OCI-M1 (cell line): Measurements from ENCODE around the gene MESP1.
"Not testable (repeated sequence)": the region's sequence is repeated elsewhere in the genome, so short reads cannot be mapped to it uniquely, and the experiment has no call there.

Experiments
- DNase-seq: peaks from one replicate; lab custom pipeline; 2025; lab: John Stamatoyannopoulos, UW

Gene MESP1, protein sequence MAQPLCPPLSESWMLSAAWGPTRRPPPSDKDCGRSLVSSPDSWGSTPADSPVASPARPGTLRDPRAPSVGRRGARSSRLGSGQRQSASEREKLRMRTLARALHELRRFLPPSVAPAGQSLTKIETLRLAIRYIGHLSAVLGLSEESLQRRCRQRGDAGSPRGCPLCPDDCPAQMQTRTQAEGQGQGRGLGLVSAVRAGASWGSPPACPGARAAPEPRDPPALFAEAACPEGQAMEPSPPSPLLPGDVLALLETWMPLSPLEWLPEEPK

DNA sequence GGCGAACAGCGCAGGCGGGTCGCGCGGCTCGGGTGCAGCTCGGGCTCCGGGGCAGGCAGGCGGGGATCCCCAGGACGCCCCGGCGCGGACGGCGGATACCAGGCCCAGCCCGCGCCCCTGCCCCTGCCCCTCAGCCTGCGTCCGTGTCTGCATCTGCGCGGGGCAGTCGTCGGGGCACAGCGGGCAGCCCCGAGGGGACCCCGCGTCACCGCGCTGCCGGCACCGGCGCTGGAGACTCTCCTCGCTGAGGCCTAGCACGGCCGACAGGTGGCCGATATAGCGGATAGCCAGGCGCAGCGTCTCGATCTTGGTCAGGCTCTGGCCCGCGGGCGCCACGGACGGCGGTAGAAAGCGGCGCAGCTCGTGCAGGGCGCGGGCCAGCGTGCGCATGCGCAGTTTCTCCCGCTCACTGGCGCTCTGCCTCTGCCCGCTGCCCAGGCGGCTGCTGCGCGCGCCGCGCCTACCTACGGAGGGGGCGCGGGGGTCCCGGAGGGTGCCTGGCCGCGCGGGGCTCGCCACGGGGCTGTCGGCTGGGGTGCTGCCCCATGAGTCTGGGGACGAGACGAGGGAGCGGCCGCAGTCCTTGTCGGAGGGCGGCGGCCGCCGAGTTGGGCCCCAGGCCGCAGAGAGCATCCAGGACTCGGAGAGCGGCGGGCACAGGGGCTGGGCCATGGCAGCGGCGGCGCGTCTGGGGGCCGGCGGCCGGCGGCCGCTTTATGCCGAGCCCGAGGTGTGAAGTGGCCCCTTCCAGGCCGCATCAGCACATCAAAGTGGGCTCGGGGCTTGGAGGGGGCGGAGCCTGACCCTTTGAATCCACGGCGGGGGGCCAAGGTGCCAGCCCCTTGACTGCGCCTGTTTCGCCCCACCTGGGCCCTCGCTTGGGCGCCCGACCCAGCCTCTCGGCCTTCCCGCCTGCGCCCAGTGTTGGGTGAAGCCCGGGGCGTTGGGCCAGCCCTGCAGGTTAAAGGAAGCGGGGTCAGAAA is at the start of gene MESP1:
Gene MESP1, minus strand, starts transcription at position 690 of the 983 bp plus-strand sequence. Its CDS starts 18 bp downstream, at position 672.
- peak; percentile 94 for DNase-seq

DNA sequence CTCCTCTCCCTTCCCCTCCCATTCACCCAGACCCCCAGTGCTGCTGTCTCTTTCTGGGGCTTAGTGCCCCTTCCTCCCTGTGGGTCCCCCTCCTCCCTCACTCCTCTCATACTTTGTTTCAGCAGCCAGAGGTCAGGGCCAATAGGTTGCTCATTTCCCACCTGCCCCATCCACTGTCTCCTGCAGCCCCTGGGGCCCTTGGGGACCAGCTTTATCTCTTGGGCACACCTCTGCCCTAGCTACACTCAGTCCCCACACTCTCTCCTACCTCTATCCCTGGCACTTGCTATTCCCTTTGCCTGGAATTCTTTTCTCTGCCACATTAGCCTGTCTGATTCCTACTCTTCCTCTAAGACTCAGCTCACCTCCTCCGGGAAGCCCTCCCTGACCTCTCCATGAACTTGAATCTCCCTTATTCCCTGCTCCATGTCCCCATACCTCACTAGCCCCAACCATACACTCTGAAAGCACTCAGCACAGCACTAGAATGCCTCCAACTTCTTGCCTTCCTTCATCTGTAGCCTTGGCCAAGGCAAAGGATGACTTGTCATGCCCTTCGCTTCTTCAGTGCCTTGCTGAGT is 49.0 kb upstream of the MESP1 start:
- DNase-seq = no peak

DNA sequence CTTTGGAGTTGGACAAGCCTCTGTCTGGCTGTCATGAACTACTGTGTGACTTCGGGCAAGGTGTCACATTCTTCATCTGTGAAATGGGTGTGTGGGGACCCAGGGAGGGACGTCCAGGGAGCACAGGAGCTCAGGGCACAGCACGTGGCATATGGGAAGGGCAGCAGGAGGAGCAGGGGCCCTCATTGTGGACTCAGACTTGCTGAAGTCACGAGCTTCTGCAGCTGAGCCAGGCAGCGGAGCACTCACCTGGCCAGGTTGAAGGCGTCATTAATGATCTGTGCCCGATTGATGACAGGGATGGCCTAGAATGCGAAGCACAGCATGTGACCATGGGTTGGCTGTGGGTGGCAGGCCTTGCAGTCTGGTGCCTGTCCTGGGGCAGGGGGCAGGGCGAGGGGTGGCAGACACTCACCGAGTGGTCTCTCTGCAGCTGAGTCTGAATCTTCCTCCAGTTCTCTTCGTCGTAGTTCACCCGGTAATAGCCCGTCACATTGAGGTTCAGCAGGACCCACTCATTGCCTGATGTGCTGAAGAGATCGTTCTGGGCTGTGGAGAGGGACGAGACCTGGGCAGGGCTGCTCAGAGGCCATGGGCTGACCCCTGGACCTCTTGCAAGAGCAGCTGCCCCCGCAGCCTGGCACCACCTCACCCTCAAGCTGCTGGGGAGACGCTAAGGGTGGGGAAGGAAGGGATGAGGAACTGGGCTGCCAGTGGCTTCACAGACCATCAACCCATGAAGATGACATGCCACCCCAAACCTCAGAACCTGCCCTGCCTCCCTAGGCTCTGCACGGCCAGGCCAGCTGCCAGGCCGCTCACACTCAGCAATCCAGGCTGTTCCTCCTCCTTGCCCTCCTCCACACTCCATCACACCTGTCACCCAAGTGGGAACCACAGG is 48.2 kb upstream of the MESP1 start:
- DNase-seq = no peak

DNA sequence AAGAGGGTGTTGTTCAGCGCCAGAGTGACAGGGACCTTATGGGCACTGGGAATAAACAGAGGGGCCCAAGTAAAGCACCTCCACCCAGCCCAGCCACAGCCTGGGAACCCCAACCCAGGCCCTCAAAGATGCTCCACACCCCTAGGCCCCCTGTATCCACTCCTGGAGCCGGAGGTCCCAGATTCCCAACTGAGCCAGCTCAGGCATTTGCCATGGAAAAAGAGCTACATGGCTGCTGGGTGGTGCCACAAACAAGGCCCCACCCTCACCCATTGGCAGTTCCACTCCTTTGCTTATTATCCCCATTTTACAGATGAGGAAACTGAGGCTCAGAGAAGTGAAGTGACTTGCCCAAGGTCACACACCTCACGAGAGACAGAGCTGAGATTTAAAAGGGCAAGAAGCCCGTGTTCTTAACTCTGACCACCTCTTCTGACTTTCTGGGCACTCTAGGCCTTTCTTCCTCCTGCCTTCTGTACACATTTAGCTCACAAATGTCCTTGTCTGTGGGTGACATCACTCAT is 46.7 kb upstream of the MESP1 start:
- no peak for DNase-seq

DNA sequence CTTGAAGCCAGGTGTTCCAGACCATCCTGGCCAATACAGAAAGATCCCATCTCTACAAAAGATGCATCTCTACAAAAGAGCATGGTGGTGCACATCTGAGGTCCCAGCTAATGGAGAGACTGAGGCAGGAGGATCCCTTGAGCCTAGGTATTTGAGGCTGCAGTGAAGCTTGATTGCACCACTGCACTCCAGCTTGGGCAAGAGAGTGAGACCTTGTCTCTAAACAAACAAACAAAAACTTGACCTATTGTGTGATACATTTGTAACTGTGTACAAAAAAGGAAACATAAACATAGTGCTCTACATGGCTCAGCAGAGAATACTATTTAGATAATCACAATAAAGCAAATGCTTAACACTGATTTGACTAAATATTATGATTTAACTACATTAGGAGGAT is 44.9 kb upstream of the MESP1 start:
- no peak for DNase-seq

DNA sequence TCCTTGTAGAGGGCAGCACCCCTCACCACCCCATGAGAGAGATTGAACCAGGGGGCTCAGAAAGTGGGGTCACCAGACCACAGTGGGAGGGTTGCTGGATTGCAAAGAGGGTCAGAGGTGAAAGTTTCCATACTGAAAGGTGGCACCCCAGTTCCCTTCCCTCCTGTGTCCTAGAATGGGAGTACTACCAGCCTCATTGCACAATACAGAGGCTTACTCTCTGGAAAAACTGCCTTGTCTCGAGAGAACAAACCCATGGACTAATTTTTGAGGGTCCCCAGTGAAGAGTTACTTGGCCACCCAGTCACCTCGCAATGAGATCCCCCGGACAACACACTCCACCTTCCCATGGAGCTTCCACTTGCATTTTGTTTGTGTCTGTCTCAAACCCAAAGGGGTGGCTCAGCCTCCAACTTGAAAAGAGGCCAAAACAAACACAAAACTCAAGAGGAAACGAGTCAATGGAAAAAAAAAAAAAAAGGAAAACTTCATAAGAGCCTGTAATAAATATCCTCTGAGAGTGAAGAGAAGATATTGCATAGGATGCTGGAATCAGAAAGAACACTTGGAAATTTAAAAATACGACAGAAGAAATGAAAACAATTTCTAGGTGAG is 43.7 kb upstream of the MESP1 start:
- no peak for DNase-seq

DNA sequence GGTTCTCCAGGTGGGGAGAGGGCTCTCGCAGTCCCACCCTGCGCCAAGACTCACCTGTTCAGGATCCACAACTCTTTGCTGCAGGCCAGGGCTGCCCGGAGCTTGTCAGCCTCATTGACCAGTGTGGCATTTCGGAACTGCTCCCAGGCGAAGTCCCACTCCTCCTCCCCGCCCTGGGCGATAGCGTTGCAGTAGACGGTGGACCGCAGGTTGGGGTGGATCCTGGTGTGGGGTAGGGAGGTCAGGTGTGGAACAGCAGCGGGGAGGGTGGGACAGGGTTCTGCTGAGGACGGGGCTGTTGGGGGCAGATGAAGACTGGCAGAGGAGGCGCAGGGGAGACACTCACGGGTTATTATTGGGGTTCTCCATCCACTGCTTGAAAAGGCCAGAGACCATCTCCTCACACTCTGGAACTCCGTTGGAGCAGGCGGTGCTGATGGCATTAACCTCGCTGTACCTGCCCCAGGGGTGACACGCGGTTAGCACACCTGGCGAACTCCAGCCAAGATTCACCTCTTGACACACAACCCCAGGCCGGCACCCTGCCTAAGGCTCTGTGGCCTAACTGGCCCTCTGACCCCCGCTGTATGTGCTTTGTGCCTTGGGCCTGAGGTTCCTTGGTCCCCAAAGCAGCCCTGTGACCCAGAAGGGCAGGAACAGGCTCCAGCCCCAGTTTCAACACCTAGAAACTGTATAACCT is 41.2 kb upstream of the MESP1 start:
- DNase-seq = no peak

DNA sequence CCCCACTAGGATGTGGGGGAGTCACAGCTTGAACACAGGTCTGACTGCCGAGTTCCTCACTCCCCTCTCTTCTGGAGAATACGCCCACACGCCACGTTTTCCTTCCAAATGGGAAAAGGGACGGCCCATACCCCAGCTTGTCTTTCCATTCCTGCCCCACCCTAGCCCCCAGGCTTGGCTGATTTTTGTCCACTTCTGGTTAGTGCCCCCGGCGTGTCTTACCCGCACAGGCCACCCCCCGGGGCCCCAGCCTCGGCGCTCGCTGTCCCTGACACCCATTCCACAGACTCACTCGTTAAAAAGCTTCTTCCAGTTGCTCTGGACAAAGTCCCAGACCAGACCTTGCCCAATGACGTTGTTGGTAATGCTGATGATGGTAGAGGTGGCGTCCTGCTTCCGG is 39.6 kb upstream of the MESP1 start:
- no peak for DNase-seq

DNA sequence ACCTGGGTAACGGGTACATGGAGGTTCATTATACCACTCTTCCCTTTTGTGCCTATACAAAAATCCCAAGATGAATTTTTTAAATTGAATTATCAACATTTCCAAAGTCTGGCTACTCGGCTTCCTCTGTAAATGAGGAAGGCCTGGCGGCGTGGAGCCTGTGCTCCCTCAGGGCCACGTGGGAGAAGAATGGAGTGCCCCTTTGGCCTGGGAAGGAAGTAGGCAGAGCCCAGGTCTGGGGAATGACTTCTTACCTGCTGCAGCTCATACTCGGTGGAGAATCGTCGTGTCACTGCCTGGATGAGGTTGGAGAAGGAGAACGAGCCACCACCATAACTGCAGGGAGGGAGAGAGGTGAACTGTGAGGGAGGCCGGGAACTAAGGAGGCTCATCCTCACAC is 39.2 kb upstream of the MESP1 start:
- no peak for DNase-seq

DNA sequence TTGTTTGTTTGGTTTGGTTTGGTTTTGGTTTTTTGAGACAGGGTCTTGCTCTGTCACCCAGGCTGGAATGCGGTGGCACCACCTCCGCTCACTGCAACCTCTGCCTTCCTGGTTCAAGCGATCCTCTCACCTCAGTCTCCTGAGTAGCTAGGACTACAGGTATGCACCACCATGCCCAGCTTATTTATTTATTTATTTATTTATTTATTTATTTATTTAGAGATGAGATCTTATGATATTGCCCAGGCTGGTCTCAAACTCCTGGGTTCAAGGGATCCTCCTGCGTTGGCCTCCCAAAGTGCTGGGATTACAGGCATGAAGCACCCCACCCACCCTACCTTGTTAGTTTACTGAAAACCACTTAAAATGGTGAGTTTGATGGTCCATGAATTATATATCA is 37.5 kb upstream of the MESP1 start:
- DNase-seq = not testable (repeated sequence)

DNA sequence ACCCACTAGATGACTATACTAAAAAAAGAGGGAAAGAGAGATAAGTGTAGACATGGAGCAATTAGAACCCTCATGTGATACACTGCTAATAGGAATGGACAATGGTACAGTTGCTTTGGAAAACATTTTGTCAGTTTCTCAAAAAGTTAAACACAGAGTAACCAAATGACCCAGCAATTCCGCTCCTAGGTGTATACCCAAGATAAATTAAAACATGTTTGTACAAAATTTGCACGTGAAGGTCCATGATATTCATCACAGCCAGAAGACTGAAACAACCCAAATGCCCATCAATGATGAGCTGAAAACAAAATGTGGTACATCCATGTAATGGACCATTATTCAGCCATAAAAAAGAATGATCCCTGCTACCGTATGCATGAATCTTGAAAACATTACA is 36.9 kb upstream of the MESP1 start:
- no peak for DNase-seq

DNA sequence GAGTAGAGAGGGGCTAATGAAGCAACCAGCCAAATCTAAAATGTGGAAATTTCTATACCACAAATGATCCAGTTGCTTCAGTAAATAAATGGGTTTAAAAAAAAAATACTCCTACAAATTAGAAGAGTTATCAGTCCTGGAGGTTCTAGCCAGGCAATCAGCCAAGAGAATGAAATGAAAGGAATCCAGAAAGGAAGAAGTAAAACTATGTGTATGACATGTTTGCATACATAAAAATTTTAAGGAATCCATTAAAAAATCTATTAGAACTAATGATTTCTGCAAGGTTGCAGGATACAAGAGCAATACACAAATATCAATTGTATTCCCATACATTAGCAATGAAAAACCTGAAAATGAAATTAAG is 34.7 kb upstream of the MESP1 start:
- DNase-seq = no peak

DNA sequence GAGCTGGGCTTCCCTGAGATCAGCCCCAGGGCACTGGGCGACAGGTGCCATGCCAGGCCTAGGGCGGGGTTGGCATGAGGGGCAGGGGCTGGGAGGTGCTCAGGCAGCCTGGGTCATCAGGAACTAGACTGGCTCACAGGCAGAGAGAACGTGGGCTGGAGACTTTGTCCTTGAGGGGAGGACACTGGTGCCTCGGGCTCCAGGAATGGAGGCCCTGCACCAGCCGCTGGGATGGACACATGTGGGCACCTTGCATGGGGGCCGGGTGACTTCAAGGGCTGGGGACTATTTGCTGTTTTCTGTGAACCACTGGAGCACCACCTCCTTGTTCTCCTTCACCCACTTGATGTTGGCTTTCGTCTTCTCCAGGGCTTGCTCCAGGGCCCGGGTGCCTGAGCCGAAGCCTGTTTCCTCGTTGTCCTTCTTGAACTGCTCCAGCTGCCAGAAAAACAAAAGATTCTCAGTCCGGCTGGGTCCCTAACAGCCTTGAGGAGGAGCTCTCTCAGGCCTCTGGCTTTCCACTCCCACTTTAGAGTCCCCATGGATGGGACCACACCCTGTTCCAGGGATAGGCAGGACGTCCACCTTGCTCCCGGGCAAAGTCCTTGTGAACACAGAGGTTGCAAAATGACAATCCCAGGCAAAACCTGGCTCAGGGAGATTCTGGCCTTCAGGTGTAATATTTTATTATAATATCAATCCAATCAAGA is 34.2 kb upstream of the MESP1 start:
- no peak for DNase-seq

DNA sequence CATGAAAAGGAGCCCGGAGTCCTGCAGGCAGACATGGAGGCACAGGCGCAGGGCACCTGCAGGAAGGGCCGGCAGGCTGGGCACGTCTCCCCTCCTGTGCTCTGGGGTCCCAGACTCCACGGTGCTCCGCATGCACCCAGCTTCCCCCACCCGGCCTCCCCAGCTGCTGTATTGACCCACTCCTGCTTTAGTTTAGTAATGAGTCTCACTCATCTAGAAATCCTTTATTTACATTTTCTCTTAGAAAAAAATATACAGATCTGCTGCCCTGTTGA is 33.6 kb upstream of the MESP1 start:
- no peak for DNase-seq

DNA sequence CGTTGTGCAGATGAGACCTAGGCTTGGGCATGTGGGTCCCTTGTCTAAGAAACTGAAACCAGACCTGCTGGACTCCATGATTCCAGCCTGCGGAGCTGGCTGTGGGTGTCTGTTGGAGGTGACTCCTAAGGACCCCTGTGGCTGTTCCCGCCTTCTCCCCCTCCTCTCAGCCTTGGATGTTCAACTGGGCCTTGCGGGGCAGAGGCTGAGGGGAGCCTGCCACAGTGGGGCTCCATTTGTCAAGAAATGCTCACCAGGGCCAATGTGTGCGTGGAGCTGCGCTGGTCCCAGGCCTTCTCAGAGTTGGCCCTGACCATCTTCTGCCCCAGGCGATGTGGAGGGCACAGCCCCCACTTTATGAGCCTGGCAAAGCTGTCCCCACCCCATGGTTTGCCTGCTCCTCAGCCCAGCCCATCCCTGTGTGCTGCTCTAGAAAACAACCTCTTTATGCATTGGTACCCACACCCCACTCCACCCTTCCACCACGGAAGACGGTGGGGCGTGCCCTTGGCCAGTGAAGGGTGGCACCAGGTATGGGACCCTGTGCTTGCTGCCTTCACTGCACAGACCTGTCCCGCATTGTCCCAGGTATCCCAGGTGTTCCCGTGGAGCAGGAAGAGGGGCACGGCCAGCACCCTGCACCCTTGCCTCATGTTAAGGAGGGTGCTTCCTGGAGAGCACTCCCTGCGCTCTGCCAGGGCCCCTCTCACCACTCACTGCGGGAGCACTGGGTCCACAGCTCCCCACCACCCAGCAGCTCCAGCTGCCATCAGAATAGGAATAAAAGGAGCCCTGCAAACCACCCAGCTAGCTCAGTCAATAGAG is 33.0 kb upstream of the MESP1 start:
- DNase-seq = no peak

DNA sequence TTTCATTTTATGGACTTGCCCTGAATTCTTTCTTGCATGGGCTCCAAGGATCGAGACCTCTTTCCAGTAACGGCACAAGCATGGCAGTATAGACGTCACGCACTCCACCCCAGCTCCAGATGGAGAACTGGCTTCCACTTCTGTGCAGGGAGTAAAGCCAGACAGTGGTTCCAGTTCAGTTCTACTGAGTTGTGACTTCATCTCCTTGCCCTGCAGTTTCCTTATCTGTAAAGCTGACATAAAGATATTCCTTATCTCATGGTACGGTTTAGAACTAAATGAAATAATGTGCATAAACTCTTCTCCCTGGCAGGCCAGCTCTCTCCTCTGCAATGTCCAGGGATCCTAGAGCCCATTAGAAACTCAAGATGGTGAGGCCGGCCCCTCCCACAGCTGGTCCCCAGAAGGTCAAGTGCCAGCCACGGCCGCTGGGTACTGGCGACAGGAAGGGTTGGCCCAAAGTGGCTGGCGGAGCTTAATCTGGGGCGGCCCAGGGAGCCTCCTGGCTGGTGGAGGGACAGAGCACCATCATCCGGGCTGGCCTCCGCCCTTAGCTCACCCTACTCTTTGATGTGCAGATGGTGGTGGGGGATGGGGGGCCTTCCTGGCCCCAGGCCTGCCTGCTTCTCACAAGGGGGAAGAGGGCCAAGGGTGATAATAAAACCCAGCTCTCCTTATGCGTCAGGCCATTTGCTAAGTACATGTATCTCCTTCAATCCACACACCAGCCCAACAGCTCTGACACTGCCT is 32.2 kb upstream of the MESP1 start:
- DNase-seq = peak; percentile 57

DNA sequence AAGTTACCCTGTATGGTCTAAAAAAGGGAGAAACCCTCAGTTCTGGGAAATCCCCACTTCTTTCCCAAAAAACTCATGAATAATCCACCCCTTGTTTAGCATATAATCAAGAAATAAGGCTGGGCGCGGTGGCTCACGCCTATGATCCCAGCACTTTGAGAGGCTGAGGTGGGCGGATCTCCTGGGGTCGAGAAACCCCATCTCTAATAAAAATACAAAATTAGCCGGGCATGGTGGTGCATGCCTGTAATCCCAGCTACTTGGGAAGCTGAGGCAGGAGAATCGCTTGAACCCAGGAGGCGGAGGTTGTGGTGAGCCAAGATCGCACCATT is 31.5 kb upstream of the MESP1 start:
- DNase-seq = not testable (repeated sequence)

DNA sequence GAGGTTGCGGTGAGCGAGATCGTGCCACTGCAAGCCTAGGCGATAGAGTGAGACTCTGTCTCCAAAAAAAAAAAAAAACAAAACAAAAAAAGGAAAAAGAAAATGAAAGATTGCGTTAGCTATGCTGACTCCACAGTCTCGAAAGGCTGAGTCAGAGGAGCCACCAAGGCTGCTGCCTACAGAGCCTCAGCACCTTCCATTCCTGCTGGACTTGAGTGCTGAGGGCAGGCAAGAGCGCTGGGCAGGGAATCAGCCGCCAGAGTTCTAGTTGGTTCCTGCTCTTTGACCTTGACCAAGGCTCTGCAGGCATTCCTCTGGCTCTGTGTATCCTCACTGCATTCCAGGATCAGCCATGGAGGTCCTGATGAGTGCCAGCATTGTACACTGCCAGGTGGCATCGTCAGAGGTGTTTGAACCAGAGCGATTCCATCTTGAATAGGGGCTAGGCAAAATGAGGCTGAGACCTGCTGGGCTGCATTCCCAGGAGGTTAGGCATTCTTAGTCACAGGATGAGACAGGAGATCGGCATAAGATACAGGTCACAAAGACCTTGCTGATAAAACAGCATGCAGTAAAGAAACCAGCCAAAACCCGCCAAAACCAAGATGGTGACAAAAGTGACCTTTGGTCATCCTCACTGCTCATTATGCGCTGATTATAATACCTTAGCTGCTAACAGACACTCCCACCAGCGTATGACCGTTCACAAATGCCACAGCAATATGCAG is 31.0 kb upstream of the MESP1 start:
- peak; percentile 14 for DNase-seq
